Right lobe of liver (tissue), 4 donors: ENCODE data around the gene ADGRL3.

Experiments used
- CTCF ChIP-seq, 4 donors: fragments of 200-600 bp in 3 of 4; fragments of 450-650 bp in 1 of 4; IDR thresholded peaks; one replicate each; pipeline versions ENCODE4 v1.5.1 to v1.8.0; 2016 to 2022; ENCODE audit warnings: antibody characterized with exemption in 4 of 4, mild to moderate bottlenecking in 2 of 4
- POLR2A ChIP-seq: fragments of 450-650 bp; IDR thresholded peaks from one replicate; pipeline ENCODE4 v1.6.1; 2017; ENCODE audit warnings: antibody characterized with exemption, mild to moderate bottlenecking
- donor health status: DM: no; HTN: no; CAD: no.
- donor health status: DM: no; HTN: no; CAD: no.
- donor health status: DM: no; HTN: yes; CAD: no.

- TF ChIP-seq CTCF (IDR thresholded peaks at IDR 0.05) (no peak), POLR2A (no peak)
These were observed 708.9 kb downstream of the ADGRL3 start for GRCh38 chr4:61909031-61909430.
